ENCODE results near the gene MYH11.

DNA sequence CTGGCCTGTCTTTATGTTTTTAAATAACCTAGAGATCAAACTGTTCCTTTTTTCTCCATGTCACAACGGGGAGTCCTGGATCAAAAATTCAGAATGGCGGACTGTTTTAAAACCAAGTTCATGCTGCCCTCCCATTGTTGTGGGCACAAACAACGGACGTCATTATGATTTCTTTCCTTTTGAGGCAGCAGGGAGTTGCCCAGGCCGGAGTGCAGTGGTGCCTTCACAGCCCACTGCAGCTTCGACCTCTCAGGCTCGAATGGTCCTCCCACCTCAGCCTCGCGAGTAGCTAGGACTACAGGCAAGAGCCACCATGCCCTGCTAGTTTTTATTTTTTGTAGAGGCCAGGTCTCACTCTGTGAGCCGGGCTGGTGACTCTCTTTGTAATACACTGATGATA lies 180.3 kb downstream of the MYH11 start:
- no peak for TF ChIP-seq CTCF (IDR thresholded peaks at IDR 0.05 in 4 of 5, conservative IDR thresholded peaks at IDR 0.05 in 1 of 5)
- TF ChIP-seq POLR2A (IDR thresholded peaks at IDR 0.05): no peak

Measured in gastrocnemius medialis (tissue), 4 donors.